Peyer's patch (tissue), 4 donors: ENCODE measurements around the gene CLEC4E. TPM values are rescaled to one million over a fixed set of nuclear protein-coding genes. Genes with fewer than 3 reads are reported as not detected.

ENCODE experiments used
- DNase-seq, 3 donors: peaks; one replicate each; pipeline ENCODE4 v3.0.0-alpha.2; 2017 to 2019
- H3K27ac ChIP-seq, 4 donors: fragments of 200-600 bp; sonication (generic); one replicate each; pipeline ENCODE4 v1.5.1; 2016 to 2019
- H3K27me3 ChIP-seq, 2 donors: fragments of 200-600 bp; sonication (generic); one replicate each; pipeline ENCODE4 v1.5.1; 2019
- H3K36me3 ChIP-seq, 3 donors: fragments of 200-600 bp; sonication (generic); one replicate each; pipeline ENCODE4 v1.5.1; 2016 to 2019
- H3K4me1 ChIP-seq, 4 donors: fragments of 200-600 bp; sonication (generic); one replicate each; pipeline ENCODE4 v1.5.1; 2016 to 2019
- H3K4me3 ChIP-seq, 4 donors: fragments of 200-600 bp; sonication (generic); 1 replicate in 3 of 4; 2 replicates in 1 of 4; pipeline ENCODE4 v1.5.1; 2016 to 2019; ENCODE audit warnings: mild to moderate bottlenecking in 1 of 4
- H3K9me3 ChIP-seq, 4 donors: fragments of 200-600 bp; sonication (generic); one replicate each; pipeline ENCODE4 v1.5.1; 2016 to 2019; ENCODE audit warnings: mild to moderate bottlenecking in 1 of 4
- CTCF ChIP-seq, 6 experiments: fragments of 450-650 bp in 4 of 6; fragments of 200-600 bp in 2 of 6; sonication (generic) in 1 of 6; IDR thresholded peaks; one replicate each; pipeline ENCODE4 v1.5.1; 2017 to 2019; ENCODE audit warnings: antibody characterized with exemption in 6 of 6, mild to moderate bottlenecking in 3 of 6, moderate library complexity in 1 of 6
- POLR2A ChIP-seq, 2 donors: fragments of 450-650 bp; IDR thresholded peaks; one replicate each; pipeline ENCODE4 v1.5.1; 2017; ENCODE audit warnings: antibody characterized with exemption in 2 of 2, mild to moderate bottlenecking in 2 of 2, moderate library complexity in 2 of 2
- total RNA-seq, 4 donors: library from RNA; depleted of rRNA; stranded (reverse); fragments of >200 nt; gene quantifications; one replicate each; pipeline ENCODE4 v1.1.0, GENCODE V29; 2016

Gene CLEC4E
- total RNA-seq, 4 donors from 2014 or later, result 2.9 TPM; not detected in 3

DNA sequence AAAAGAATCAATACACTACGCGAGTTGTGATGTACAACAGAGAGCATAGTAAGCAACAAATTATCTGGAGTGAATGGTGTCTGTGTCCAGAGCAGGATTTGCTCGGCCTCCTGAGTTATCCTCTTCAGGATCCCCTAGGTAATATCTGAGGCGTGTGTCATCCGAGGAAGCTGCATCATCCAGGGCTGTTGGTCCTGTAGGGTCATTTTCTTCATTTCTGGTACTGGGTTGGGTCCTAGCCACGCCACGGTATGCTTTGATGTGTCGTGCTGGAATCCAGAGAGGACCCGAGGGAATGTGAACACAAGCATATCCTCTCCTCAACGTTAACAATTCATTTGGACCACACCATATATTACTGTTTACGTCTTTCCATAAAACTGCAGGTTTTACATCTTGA, 19.0 kb upstream of the CLEC4E start:
- Histone ChIP-seq H3K9me3 (no peaks in the 10 kb centered on the region), H3K27ac (no peak overlapping the region), H3K4me1 (no peaks in the 10 kb centered on the region), H3K36me3 (no peaks in the 10 kb centered on the region), H3K4me3 (no peak overlapping the region), H3K27me3 (no peaks in the 10 kb centered on the region)
- TF ChIP-seq POLR2A (IDR thresholded peaks at IDR 0.05), result no peak
- no peak for TF ChIP-seq CTCF (IDR thresholded peaks at IDR 0.05)
- no peak for DNase-seq

- no peaks in the 10 kb centered on the region for H3K36me3 ChIP-seq
- H3K4me3 ChIP-seq, result no peak overlapping the region
- DNase-seq, result no peak
- no peaks in the 10 kb centered on the region for H3K4me1 ChIP-seq
- H3K27me3 ChIP-seq, result no peaks in the 10 kb centered on the region
- H3K27ac ChIP-seq, result no peak overlapping the region
- no peaks in the 10 kb centered on the region for H3K9me3 ChIP-seq
- TF ChIP-seq CTCF (IDR thresholded peaks at IDR 0.05) (no peak), POLR2A (IDR thresholded peaks at IDR 0.05) (no peak)
Measured at GRCh38 chr12:8556531-8557097, 15.9 kb upstream of the CLEC4E start.

DNA sequence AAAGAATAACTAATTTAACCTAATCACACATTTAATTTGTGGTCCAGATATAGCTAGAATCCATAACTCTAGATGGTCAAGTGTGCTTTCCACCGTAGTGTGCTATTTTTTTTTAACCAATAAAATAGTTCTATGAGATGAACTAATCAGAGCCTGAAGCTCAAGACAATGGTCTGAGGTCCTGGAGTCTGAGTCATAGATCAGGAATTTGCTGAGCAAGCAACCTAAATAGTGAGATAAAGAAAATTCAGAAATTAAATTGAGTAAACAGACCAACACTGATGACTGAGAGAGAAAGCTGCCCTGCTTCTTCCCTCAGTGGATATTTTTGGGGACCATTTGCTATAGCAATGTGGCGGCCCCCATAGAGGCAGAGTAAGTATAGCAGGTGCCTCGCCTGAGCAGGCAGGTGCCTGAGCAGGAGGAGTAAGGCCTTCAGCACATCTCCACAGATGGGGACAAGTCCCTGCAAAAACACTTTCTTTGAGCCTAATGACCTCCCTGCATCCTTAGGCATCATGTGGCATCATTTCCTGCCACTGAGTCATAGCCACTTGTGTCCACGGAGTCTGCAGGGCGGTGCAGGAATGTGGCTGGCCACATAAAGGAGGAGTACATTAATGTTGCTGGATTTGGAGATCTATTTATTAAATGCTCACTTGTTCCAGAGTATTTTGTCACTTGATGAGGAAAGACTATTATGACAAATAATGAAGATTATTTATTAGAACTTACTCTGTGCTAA, 13.9 kb upstream of the CLEC4E start:
- Histone ChIP-seq H3K27ac (no peak overlapping the region), H3K4me3 (no peak overlapping the region), H3K27me3 (no peaks in the 10 kb centered on the region), H3K9me3 (no peaks in the 10 kb centered on the region), H3K36me3 (no peaks in the 10 kb centered on the region), H3K4me1 (no peaks in the 10 kb centered on the region)
- no peak for DNase-seq
- TF ChIP-seq CTCF (IDR thresholded peaks at IDR 0.05) (no peak), POLR2A (IDR thresholded peaks at IDR 0.05) (no peak)

GRCh38 chr12:8553088-8553627, 12.5 kb upstream of the CLEC4E start:
- Histone ChIP-seq H3K36me3 (no peaks in the 10 kb centered on the region), H3K4me1 (no peaks in the 10 kb centered on the region), H3K9me3 (no peaks in the 10 kb centered on the region), H3K4me3 (no peak overlapping the region), H3K27ac (no peak overlapping the region), H3K27me3 (no peaks in the 10 kb centered on the region)
- DNase-seq, result no peak
- no peak for TF ChIP-seq POLR2A (IDR thresholded peaks at IDR 0.05)
- TF ChIP-seq CTCF (IDR thresholded peaks at IDR 0.05), result peak in 1 of 6 experiments; percentile 4

GRCh38 chr12:8549381-8549780, 8.7 kb upstream of the CLEC4E start:
- DNase-seq, result no peak
- no peak for TF ChIP-seq POLR2A (IDR thresholded peaks at IDR 0.05)
- Histone ChIP-seq H3K36me3 (no peaks in the 10 kb centered on the region), H3K9me3 (no peaks in the 10 kb centered on the region), H3K4me3 (no peak overlapping the region), H3K4me1 (no peaks in the 10 kb centered on the region), H3K27me3 (no peaks in the 10 kb centered on the region), H3K27ac (no peak overlapping the region)

DNA sequence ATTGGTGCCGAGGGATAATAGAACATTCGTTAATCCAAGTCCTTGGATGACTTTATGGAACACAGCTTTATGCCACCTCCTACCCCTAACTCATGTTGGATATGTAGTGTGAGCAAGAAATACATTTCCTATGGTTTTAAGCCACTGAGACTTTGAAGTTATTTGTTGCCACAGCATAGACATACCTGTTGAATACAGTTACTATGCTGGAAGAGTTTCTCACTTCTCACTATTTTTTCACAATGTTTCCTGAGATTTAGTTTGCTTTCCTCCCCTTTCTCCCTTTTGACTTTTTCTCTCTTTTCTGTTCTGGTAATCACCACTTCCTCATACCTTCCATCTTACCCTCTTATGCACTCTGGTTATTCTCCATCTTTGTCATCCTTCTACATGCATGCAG, 7.5 kb upstream of the CLEC4E start:
- Histone ChIP-seq H3K4me1 (no peaks in the 10 kb centered on the region), H3K36me3 (no peaks in the 10 kb centered on the region), H3K27ac (no peak overlapping the region), H3K9me3 (no peaks in the 10 kb centered on the region), H3K27me3 (no peaks in the 10 kb centered on the region), H3K4me3 (no peak overlapping the region)
- no peak for DNase-seq
- no peak for TF ChIP-seq CTCF (IDR thresholded peaks at IDR 0.05)
- TF ChIP-seq POLR2A (IDR thresholded peaks at IDR 0.05), result no peak
